IMR-90 (cell line): ENCODE results near the gene ATOSB. TPM values are rescaled to one million over a fixed set of nuclear protein-coding genes. Genes with fewer than 3 reads are reported as not detected.
A peak's percentile ranks its signal among the peaks of the same experiment; 100 is the strongest.

ENCODE experiments used
- ATAC-seq: fragments of 200-7000 bp; cut with Tn5 transposase; 2 replicates; pipeline ENCODE4 v1.9.1; 2020; ENCODE audit warnings: low read depth, mild to moderate bottlenecking, moderate library complexity
- BruUV-seq: library from RNA; stranded (reverse); fragments of 400-500 nt; replicated peaks from 2 replicates; lab custom pipeline; 2021; lab: Mats Ljungman, UMichigan
- CTCF ChIA-PET: fragments of 300-600 bp; formaldehyde crosslinking; extraction: SDS; loops from one replicate; lab custom pipeline; 2021; ENCODE audit warnings: antibody characterized with exemption; lab: Yijun Ruan, JAX
- POLR2A ChIA-PET: fragments of 300-600 bp; sonication (Branson Sonifier 250); formaldehyde crosslinking; loops from one replicate; lab custom pipeline; 2022; ENCODE audit warnings: antibody characterized with exemption; ENCODE audit not compliant: unreplicated experiment; lab: Charles Lee
- DNase-seq: peaks from one replicate; pipeline ENCODE4 v3.0.0; 2013
- H2AFZ ChIP-seq: replicated peaks from 2 replicates; pipeline ENCODE3; 2013; ENCODE audit warnings: low read length, mild to moderate bottlenecking; ENCODE audit not compliant: poor library complexity
- H2AK5ac ChIP-seq: 2 replicates; pipeline ENCODE4 v1.6.1; 2013; ENCODE audit warnings: low read depth, low read length, inconsistent platforms
- H2AK9ac ChIP-seq: replicated peaks from 2 replicates; pipeline ENCODE3; 2013; ENCODE audit warnings: mild to moderate bottlenecking, low read depth, low read length, moderate library complexity; ENCODE audit not compliant: poor library complexity
- H2BK120ac ChIP-seq: 2 replicates; pipeline ENCODE4 v1.6.1; 2013; ENCODE audit warnings: low read depth, low read length, inconsistent platforms
- H2BK15ac ChIP-seq: 3 replicates; pipeline ENCODE4 v1.6.1; 2013; ENCODE audit warnings: low read depth, low read length, inconsistent platforms
- H2BK20ac ChIP-seq: 2 replicates; pipeline ENCODE4 v1.6.1; 2013; ENCODE audit warnings: low read depth, mild to moderate bottlenecking, inconsistent platforms, low read length, moderate library complexity
- H2BK5ac ChIP-seq: 2 replicates; pipeline ENCODE4 v1.6.1; 2013; ENCODE audit warnings: mild to moderate bottlenecking, low read depth, low read length, inconsistent platforms; ENCODE audit not compliant: poor library complexity, severe bottlenecking
- H3K14ac ChIP-seq: replicated peaks from 2 replicates; pipeline ENCODE4 v1.6.1; 2013; ENCODE audit warnings: low read depth, low read length, inconsistent platforms
- H3K18ac ChIP-seq: 2 replicates; pipeline ENCODE4 v1.6.1; 2013; ENCODE audit warnings: low read depth, low read length, control low read depth
- H3K23ac ChIP-seq: 2 replicates; pipeline ENCODE4 v1.6.1; 2013; ENCODE audit warnings: low read depth, low read length, inconsistent platforms
- H3K27ac ChIP-seq: 2 replicates; pipeline ENCODE4 v1.5.1; 2013; ENCODE audit warnings: mild to moderate bottlenecking, control low read depth, low read length; ENCODE audit not compliant: insufficient read depth
- H3K27me3 ChIP-seq: 2 replicates; pipeline ENCODE4 v1.6.1; 2013; ENCODE audit warnings: low read length; ENCODE audit not compliant: control insufficient read depth, insufficient read depth
- H3K36me3 ChIP-seq: 2 replicates; pipeline ENCODE4 v1.6.1; 2013; ENCODE audit warnings: low read length, mixed read lengths; ENCODE audit not compliant: control insufficient read depth, insufficient read depth
- H3K4ac ChIP-seq: 2 replicates; pipeline ENCODE4 v1.6.1; 2013; ENCODE audit warnings: low read depth, low read length, inconsistent platforms
- H3K4me1 ChIP-seq: 2 replicates; pipeline ENCODE4 v1.6.1; 2013; ENCODE audit warnings: low read length, mixed read lengths; ENCODE audit not compliant: control insufficient read depth, insufficient read depth
- H3K4me2 ChIP-seq: 2 replicates; pipeline ENCODE4 v1.6.1; 2013; ENCODE audit warnings: low read depth, mild to moderate bottlenecking, control low read depth, low read length, moderate library complexity
- H3K4me3 ChIP-seq: 2 replicates; pipeline ENCODE4 v1.5.1; 2013; ENCODE audit warnings: low read depth, mild to moderate bottlenecking, control low read depth, low read length, moderate library complexity; ENCODE audit not compliant: insufficient read depth
- H3K56ac ChIP-seq: 2 replicates; pipeline ENCODE4 v1.6.1; 2013; ENCODE audit warnings: low read length, inconsistent platforms; ENCODE audit not compliant: insufficient read depth; ENCODE audit errors: extremely low read depth
- H3K79me1 ChIP-seq, 2 experiments: 2 replicates each; pipeline ENCODE4 v1.6.1; 2013; ENCODE audit warnings: low read length in 2 of 2, inconsistent platforms in 1 of 2, low read depth in 1 of 2
- H3K9ac ChIP-seq: 2 replicates; pipeline ENCODE4 v1.6.1; 2013; ENCODE audit warnings: low read depth, low read length, control low read depth
- H3K9me1 ChIP-seq: 2 replicates; pipeline ENCODE4 v1.6.1; 2013; ENCODE audit warnings: low read length, inconsistent platforms; ENCODE audit not compliant: insufficient read depth
- H3K9me3 ChIP-seq: 2 replicates; pipeline ENCODE4 v1.6.1; 2013; ENCODE audit warnings: low read length; ENCODE audit not compliant: control insufficient read depth, insufficient read depth
- H4K20me1 ChIP-seq: 2 replicates; pipeline ENCODE4 v1.6.1; 2013; ENCODE audit warnings: low read length, inconsistent platforms; ENCODE audit not compliant: insufficient read depth
- H4K5ac ChIP-seq: 2 replicates; pipeline ENCODE4 v1.6.1; 2013; ENCODE audit warnings: mild to moderate bottlenecking, low read depth, low read length, control low read depth
- H4K8ac ChIP-seq, 2 experiments: 2 replicates each; pipeline ENCODE4 v1.6.1; 2013; ENCODE audit warnings: low read depth in 2 of 2, low read length in 2 of 2, control low read depth in 1 of 2, inconsistent platforms in 1 of 2
- H4K91ac ChIP-seq: 2 replicates; pipeline ENCODE4 v1.6.1; 2013; ENCODE audit warnings: low read depth, low read length, inconsistent platforms; ENCODE audit not compliant: insufficient read depth
- BHLHE40 ChIP-seq: fragments of 150-350 bp; IDR thresholded peaks from 2 replicates; pipeline ENCODE4 v1.6.1; 2016; ENCODE audit warnings: mild to moderate bottlenecking, low read depth, low read length
- CEBPB ChIP-seq: IDR thresholded peaks from 2 replicates; pipeline ENCODE4 v1.6.1; 2012; ENCODE audit warnings: low read depth, low read length, improper control_type of control experiment
- CHD1 ChIP-seq: IDR thresholded peaks from 2 replicates; pipeline ENCODE4 v1.6.1; 2012; ENCODE audit warnings: low read depth, low read length, improper control_type of control experiment
- FOS ChIP-seq: fragments of 150-350 bp; IDR thresholded peaks from 2 replicates; pipeline ENCODE4 v1.6.1; 2016; ENCODE audit warnings: low read depth, low read length
- MAFK ChIP-seq: IDR thresholded peaks from 2 replicates; pipeline ENCODE4 v1.6.1; 2012; ENCODE audit warnings: low read depth, low read length, improper control_type of control experiment
- MAZ ChIP-seq: IDR thresholded peaks from 2 replicates; pipeline ENCODE4 v1.6.1; 2012; ENCODE audit warnings: low read depth, mild to moderate bottlenecking, low read length, improper control_type of control experiment, moderate library complexity, borderline replicate concordance
- MXI1 ChIP-seq: IDR thresholded peaks from 2 replicates; pipeline ENCODE4 v1.6.1; 2012; ENCODE audit warnings: low read depth, mild to moderate bottlenecking, low read length, moderate library complexity, borderline replicate concordance
- NFE2L2 ChIP-seq: fragments of 150-350 bp; IDR thresholded peaks from 2 replicates; pipeline ENCODE4 v1.6.1; 2016; ENCODE audit warnings: low read depth, mild to moderate bottlenecking, low read length
- POLR2A ChIP-seq: IDR thresholded peaks from 2 replicates; pipeline ENCODE4 v1.6.1; 2012; ENCODE audit warnings: mild to moderate bottlenecking, low read depth, low read length
- RCOR1 ChIP-seq: IDR thresholded peaks from 2 replicates; pipeline ENCODE4 v1.6.1; 2012; ENCODE audit warnings: mild to moderate bottlenecking, low read length, improper control_type of control experiment; ENCODE audit not compliant: insufficient replicate concordance
- WGBS, 2 experiments: methylation state at CpG; one replicate each; pipeline versions ENCODE4 v1.1.5 to v1.1.7; 2013; ENCODE audit warnings: missing lambda C conversion rate in 2 of 2; ENCODE audit not compliant: insufficient read length in 1 of 2; ENCODE audit errors: extremely low coverage in 2 of 2; 5-methylcytosine and 5-hydroxymethylcytosine counted together
- dilution Hi-C: fragments of 300-500 bp; cut with HindIII; formaldehyde crosslinking; loops from one replicate; pipeline ENCODE4 v1.14.3; 2018; ENCODE audit warnings: low sequenced_read_pairs; ENCODE audit not compliant: unreplicated experiment
- in situ Hi-C: fragments of 300-500 bp; cut with MboI; formaldehyde crosslinking; loops from 3 replicates; pipeline ENCODE4 v1.14.3; 2019; ENCODE audit warnings: low sequenced_read_pairs, inconsistent platforms, mixed read lengths
- intact Hi-C: fragments of 100-400 bp; cut with micrococcal nuclease; formaldehyde crosslinking; loops from 2 replicates; pipeline ENCODE4 v1.10.0; 2022
- polyA plus RNA-seq, 3 experiments: library from polyadenylated mRNA; depleted of rRNA; stranded (reverse); fragments of >200 nt; gene quantifications; 2 replicates each; pipeline ENCODE4 v1.2.3, GENCODE V29; 2012; ENCODE audit warnings: low replicate concordance in 1 of 3
- total RNA-seq: library from RNA; depleted of rRNA; stranded (reverse); fragments of >200 nt; gene quantifications from 2 replicates; pipeline ENCODE4 v1.2.3, GENCODE V29; 2012
- TF ChIP-seq, protein P1 (sequence below): fragments of 150-350 bp; IDR thresholded peaks from 2 replicates; pipeline ENCODE4 v1.6.1; 2017; ENCODE audit warnings: mild to moderate bottlenecking, antibody characterized with exemption, low read length, low read depth
- TF ChIP-seq, protein P2 (sequence below): conservative IDR thresholded peaks from 2 replicates; pipeline ENCODE4 v1.5.1; 2012; ENCODE audit warnings: mild to moderate bottlenecking, low read depth, low read length, improper control_type of control experiment
- TF ChIP-seq, protein P3 (sequence below): fragments of 150-350 bp; IDR thresholded peaks from 2 replicates; pipeline ENCODE4 v1.6.1; 2016; ENCODE audit warnings: low read depth, mild to moderate bottlenecking, low read length, moderate library complexity, borderline replicate concordance

ATOSB gene
- total and polyA plus RNA-seq, 2 of the 4 experiments (the other 2 are of a cell fraction) = 12.0 to 40.2 TPM

DNA sequence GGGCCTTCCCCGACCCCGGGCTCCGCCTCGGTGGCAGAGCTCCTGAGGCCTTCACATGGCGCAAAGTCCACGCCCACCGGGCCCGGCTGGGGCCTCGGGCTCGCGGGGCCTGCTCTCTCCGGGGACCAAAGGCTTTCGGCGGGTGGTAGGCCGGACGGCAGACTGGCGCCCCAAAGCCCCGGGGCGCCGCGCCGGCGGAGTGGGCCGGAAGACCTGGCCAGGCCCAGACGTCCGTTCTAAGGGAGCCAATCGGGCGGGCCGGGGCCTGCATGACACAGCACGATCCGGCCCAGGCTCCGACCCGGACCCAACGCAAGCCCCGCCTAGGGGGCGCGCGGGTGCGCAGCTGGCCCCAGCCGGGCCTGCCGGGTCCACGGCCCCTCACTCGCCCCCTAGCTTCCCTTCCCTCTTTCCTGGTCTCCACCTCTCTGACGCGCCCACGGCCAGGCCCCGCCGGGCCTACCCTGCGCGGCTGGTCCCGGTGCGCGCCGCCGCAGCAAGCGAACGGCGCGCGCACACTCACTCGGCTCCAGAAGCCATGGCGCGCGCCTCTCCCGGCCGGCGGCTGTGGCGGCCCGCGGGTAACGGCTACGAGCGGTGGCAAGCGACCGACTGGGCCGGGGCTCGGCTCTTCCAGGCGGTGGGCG lies 43.7 kb downstream of the ATOSB start:
- ATAC-seq (peak; percentile 75), DNase-seq (peak; percentile 84)
- H2BK15ac ChIP-seq = no peak overlapping the region
- 0% methylated on average over 24 of the region's 79 CpGs; no CpG with 5 or more reads in 1 of the 2 experiments for WGBS, 2 experiments
- peaks cover 12% of the 10 kb centered on the region for H3K4me1 ChIP-seq
- H3K4me2 ChIP-seq = peak overlapping the region; percentile 97
- ChIA-PET POLR2A (interaction anchor here (0.6 to 1.0 kb wide), 6 partner anchors 8 to 151 kb away, joined by 4 to 17 read pairs (median 16); partner anchors contain the start of genes FANCG and STOML2), CTCF (interaction anchor here (1.0 to 1.4 kb wide), 3 partner anchors 21 to 172 kb away, joined by 3 to 4 read pairs (median 3); no protein-coding TSS in a partner anchor)
- H3K23ac ChIP-seq = peak overlapping the region; percentile 90; the same call in 1 of the 2 replicates
- dilution Hi-C loops (no loop called here), in situ Hi-C loops (no loop called here), intact Hi-C loops (loop anchor here (2.0 to 10.0 kb wide), 3 partner anchors 77 to 307 kb away; partner anchors contain the start of gene DNAJB5)
- H3K36me3 ChIP-seq = peaks cover 14% of the 10 kb centered on the region
- peak overlapping the region; percentile 81 for H3K14ac ChIP-seq
- H4K91ac ChIP-seq = peak overlapping the region; percentile 63
- H2AFZ ChIP-seq = peak overlapping the region; percentile 91
- peak overlapping the region; percentile 90; the same call in 1 of the 2 replicates for H2AK5ac ChIP-seq
- no TSS peak for BruUV-seq
- peaks cover 31% of the 10 kb centered on the region for H3K9me1 ChIP-seq
- peak overlapping the region; percentile 82 for H3K9ac ChIP-seq
- peak overlapping the region; percentile 80; the same call in 1 of the 2 replicates for H3K56ac ChIP-seq
- no peaks in the 10 kb centered on the region for H3K27me3 ChIP-seq
- peak overlapping the region; percentile 86 for H2BK5ac ChIP-seq
- H4K20me1 ChIP-seq = peaks cover 55% of the 10 kb centered on the region
- H2BK20ac ChIP-seq = no peak overlapping the region
- peak overlapping the region; percentile 43 to 78; a peak in 2 of 4 replicates for H4K8ac ChIP-seq
- peak overlapping the region; percentile 44; the same call in 1 of the 2 replicates for H2BK120ac ChIP-seq
- peak overlapping the region; percentile 91 for H3K27ac ChIP-seq
- H3K4me3 ChIP-seq = peak overlapping the region; percentile 70
- H3K18ac ChIP-seq = no peak overlapping the region; the same call in 1 of the 2 replicates
- H3K4ac ChIP-seq = peak overlapping the region; percentile 86
- H4K5ac ChIP-seq = peak overlapping the region; percentile 22; the same call in 1 of the 2 replicates
- peak overlapping the region; percentile 97 for H2AK9ac ChIP-seq
- no peaks in the 10 kb centered on the region for H3K9me3 ChIP-seq
- H3K79me1 ChIP-seq = peaks cover 6 to 61% of the 10 kb centered on the region in 2 experiments; a peak in 3 of 4 replicates
- TF ChIP-seq POLR2A (0 out of 2 replicates have a peak, but pooled peaks have one; percentile 87), MAFK (no peak), NFE2L2 (peak; percentile 86; the same call in 1 of the 2 replicates), FOS (no peak), MXI1 (peak; percentile 73; the same call in 1 of the 2 replicates), CHD1 (peak; percentile 91; the same call in 1 of the 2 replicates), MAZ (peak; percentile 64; the same call in 1 of the 2 replicates), RCOR1 (no peak), CEBPB (no peak), BHLHE40 (no peak; the same call in 1 of the 2 replicates)
- TF ChIP-seq, protein P1, sequence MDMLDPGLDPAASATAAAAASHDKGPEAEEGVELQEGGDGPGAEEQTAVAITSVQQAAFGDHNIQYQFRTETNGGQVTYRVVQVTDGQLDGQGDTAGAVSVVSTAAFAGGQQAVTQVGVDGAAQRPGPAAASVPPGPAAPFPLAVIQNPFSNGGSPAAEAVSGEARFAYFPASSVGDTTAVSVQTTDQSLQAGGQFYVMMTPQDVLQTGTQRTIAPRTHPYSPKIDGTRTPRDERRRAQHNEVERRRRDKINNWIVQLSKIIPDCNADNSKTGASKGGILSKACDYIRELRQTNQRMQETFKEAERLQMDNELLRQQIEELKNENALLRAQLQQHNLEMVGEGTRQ = 0 out of 2 replicates have a peak, but pooled peaks have one; percentile 23
- TF ChIP-seq, protein P2, sequence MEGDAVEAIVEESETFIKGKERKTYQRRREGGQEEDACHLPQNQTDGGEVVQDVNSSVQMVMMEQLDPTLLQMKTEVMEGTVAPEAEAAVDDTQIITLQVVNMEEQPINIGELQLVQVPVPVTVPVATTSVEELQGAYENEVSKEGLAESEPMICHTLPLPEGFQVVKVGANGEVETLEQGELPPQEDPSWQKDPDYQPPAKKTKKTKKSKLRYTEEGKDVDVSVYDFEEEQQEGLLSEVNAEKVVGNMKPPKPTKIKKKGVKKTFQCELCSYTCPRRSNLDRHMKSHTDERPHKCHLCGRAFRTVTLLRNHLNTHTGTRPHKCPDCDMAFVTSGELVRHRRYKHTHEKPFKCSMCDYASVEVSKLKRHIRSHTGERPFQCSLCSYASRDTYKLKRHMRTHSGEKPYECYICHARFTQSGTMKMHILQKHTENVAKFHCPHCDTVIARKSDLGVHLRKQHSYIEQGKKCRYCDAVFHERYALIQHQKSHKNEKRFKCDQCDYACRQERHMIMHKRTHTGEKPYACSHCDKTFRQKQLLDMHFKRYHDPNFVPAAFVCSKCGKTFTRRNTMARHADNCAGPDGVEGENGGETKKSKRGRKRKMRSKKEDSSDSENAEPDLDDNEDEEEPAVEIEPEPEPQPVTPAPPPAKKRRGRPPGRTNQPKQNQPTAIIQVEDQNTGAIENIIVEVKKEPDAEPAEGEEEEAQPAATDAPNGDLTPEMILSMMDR = peak; percentile 51
- TF ChIP-seq, protein P3, sequence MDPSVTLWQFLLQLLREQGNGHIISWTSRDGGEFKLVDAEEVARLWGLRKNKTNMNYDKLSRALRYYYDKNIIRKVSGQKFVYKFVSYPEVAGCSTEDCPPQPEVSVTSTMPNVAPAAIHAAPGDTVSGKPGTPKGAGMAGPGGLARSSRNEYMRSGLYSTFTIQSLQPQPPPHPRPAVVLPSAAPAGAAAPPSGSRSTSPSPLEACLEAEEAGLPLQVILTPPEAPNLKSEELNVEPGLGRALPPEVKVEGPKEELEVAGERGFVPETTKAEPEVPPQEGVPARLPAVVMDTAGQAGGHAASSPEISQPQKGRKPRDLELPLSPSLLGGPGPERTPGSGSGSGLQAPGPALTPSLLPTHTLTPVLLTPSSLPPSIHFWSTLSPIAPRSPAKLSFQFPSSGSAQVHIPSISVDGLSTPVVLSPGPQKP = no peak
